ENCODE measurements around the gene PAFAH1B1. TPM values are rescaled to one million over a fixed set of nuclear protein-coding genes. Genes with fewer than 3 reads are reported as not detected.

PAFAH1B1 gene
- total RNA-seq, 2 experiments from 2014 or later, result 120 to 123 TPM

DNA sequence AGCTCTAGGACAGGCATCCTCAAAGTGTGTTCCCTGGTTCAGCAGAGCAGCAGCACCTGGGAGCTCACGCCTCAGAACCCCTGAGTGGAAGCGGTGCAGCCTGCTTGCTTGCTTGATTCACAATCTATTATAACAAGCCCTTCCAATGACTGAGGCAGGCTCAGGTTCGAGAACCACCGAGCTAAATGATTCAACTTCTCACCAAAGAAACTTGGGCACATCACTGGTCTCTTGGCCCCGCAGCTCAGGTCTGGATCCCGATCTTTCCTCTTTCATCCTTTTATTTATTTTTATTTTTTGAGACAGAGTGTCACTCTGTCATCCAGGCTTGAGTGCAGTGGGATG, 93.6 kb downstream of the PAFAH1B1 start:
- Mint-ChIP-seq H3K27me3 (no peaks in the 10 kb centered on the region), H3K36me3 (ENCODE audit: low read depth) (peaks cover 26% of the 10 kb centered on the region), H3K9me3 (no peaks in the 10 kb centered on the region), H3K27ac (peak overlapping the region; percentile 69), H3K4me3 (no peak overlapping the region), H3K4me1 (ENCODE audit: low read depth) (peaks cover 11% of the 10 kb centered on the region)
- TF ChIP-seq, protein P1, sequence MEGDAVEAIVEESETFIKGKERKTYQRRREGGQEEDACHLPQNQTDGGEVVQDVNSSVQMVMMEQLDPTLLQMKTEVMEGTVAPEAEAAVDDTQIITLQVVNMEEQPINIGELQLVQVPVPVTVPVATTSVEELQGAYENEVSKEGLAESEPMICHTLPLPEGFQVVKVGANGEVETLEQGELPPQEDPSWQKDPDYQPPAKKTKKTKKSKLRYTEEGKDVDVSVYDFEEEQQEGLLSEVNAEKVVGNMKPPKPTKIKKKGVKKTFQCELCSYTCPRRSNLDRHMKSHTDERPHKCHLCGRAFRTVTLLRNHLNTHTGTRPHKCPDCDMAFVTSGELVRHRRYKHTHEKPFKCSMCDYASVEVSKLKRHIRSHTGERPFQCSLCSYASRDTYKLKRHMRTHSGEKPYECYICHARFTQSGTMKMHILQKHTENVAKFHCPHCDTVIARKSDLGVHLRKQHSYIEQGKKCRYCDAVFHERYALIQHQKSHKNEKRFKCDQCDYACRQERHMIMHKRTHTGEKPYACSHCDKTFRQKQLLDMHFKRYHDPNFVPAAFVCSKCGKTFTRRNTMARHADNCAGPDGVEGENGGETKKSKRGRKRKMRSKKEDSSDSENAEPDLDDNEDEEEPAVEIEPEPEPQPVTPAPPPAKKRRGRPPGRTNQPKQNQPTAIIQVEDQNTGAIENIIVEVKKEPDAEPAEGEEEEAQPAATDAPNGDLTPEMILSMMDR (IDR thresholded peaks at IDR 0.05), result no peak
- intact Hi-C loops (cut with DNase I, micrococcal nuclease), result loop anchor here in 1 of 2 experiments (10.0 kb wide), 1 partner anchor 302 kb away; no protein-coding TSS in a partner anchor
- no peak overlapping the region for H3K4me3 ChIP-seq (ENCODE audit: low read length)
- ChIA-PET CTCF (interaction anchor here (0.6 kb wide), 1 partner anchor 170 kb away, joined by 3 read pairs; no protein-coding TSS in a partner anchor), POLR2A (interaction anchor here (0.6 kb wide), 1 partner anchor 1207 kb away, joined by 4 read pairs; no protein-coding TSS in a partner anchor)
- no peak for ATAC-seq (ENCODE audit: poor library complexity)
- H3K27me3 ChIP-seq (ENCODE audit: control insufficient read depth in 1 of 2, insufficient read depth in 2 of 2, low read length in 2 of 2), result no peaks in the 10 kb centered on the region
- H3K27ac ChIP-seq (ENCODE audit: low read depth in 1 of 2, low read length in 2 of 2), result no peak overlapping the region
- peaks cover 33% of the 10 kb centered on the region for H3K36me3 ChIP-seq (ENCODE audit: insufficient read depth, low read length)
- peaks cover 29% of the 10 kb centered on the region for H3K4me1 ChIP-seq (ENCODE audit: insufficient read depth, low read length)
- no peak for DNase-seq
- no peaks in the 10 kb centered on the region for H3K9me3 ChIP-seq (ENCODE audit: control insufficient read depth in 1 of 2, insufficient read depth in 1 of 2, low read length in 2 of 2)

DNA sequence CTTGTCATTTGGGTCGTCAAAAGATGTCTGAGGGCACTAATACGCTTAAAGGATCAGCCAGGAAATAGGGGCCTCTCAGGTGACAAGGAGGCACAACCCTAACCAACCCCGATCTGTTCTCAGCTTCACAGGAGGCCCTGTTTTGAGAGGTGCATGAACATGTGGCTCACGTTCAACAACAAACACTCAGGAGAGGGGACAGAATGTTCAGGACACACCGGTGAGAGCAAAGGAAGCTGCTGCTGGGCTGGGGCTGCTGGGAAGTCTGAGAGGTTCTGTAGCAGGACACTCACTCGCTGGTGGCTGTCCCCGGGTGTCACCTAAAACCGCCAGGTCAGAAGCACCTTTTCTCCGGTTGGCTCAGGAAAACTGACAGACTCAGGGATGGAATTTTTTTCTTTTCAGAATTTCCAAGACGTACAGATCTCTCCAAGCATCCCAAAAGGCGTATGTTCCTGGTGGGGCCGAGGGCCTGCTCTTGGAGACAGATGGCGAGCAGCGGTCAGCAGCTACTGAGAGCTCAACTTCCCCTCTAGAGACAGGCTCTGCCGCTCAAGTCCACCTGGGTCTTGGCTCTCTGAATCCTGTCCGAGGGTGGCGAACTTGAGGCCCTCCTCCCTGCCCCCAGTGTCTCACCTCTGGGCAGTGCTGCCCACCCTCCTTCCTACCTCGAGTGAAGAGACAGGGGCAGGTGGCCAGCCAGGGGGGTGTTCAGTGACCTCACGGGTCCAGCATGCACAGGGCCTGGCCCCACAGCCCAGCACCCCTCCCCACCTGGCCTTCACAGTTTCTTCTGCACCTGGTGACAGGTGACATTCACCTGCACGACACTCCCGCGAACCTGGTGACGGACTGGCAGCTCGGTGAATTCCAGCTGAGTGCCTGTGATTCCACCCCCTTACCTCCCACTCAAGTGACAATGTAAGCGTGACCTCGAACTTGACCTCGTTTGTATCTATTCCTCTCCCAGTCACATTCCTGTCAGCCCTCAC, 95.2 kb downstream of the PAFAH1B1 start:
- peak overlapping the region; percentile 69 for H3K27ac Mint-ChIP-seq
- DNase-seq (peak in 2 of 14 experiments; percentile 31 to 42), ATAC-seq (ENCODE audit: poor library complexity) (peak; percentile 4)
- H3K9me3 Mint-ChIP-seq, result no peaks in the 10 kb centered on the region
- CTCF ChIA-PET, result no interaction called here
- H3K36me3 ChIP-seq (ENCODE audit: insufficient read depth, low read length), result peaks cover 27% of the 10 kb centered on the region
- H3K4me1 ChIP-seq (ENCODE audit: insufficient read depth, low read length), result peaks cover 29% of the 10 kb centered on the region
- TF ChIP-seq, protein P1 (IDR thresholded peaks at IDR 0.05), result no peak
- no peaks in the 10 kb centered on the region for H3K27me3 ChIP-seq (ENCODE audit: control insufficient read depth in 1 of 2, insufficient read depth in 2 of 2, low read length in 2 of 2)
- no peaks in the 10 kb centered on the region for H3K27me3 Mint-ChIP-seq
- H3K4me3 Mint-ChIP-seq, result peak overlapping the region; percentile 74
- intact Hi-C loops (cut with DNase I, micrococcal nuclease), result loop anchor here in 1 of 2 experiments (10.0 kb wide), 1 partner anchor 304 kb away; no protein-coding TSS in a partner anchor
- no peaks in the 10 kb centered on the region for H3K9me3 ChIP-seq (ENCODE audit: control insufficient read depth in 1 of 2, insufficient read depth in 1 of 2, low read length in 2 of 2)
- H3K36me3 Mint-ChIP-seq (ENCODE audit: low read depth), result peaks cover 15% of the 10 kb centered on the region
- H3K4me1 Mint-ChIP-seq (ENCODE audit: low read depth), result peaks cover 11% of the 10 kb centered on the region
- POLR2A ChIA-PET, result interaction anchor here (1.1 kb wide), 2 partner anchors 22 to 95 kb away, joined by 3 to 5 read pairs; partner anchors contain the start of gene PAFAH1B1
- H3K27ac ChIP-seq (ENCODE audit: low read depth in 1 of 2, low read length in 2 of 2), result no peak overlapping the region
- no peak overlapping the region for H3K4me3 ChIP-seq (ENCODE audit: low read length)

DNA sequence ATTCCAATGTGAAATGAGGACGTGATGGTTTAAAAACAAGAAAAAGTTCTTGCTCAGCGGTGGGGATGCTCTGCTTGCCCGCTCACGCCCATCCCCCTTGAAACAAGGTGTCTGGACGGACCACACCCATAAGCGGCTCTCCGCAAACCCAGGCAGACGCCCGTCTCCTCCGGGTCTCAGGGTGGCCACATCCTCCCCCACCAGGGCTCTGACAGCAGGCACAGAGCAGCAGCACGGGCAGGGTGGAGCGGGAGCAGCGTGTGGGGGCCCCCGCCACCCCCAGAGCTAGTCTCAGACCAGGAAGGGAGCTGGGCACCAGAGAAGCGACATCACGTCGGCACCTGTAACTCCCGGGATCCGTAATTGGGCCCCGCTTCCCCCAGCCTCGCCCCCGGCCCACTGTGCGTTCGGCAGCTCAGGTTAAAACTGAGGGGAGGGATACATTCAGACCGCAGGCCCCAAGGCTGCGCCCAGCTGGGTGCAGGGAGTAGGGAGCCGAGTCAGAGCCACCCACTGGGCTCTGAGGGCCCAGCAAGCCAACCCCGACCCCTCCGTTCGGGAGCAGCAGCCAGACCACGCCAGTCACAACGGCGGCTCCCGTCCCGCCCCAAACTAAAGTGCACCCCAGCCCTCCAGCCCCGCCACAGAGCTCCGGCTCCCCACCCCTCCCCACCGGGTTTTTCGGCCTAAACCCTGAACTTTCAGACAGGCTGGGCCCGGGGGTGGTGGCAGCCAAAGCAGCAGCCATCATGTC, 96.1 kb downstream of the PAFAH1B1 start:
- Mint-ChIP-seq H3K4me1 (ENCODE audit: low read depth) (peaks cover 11% of the 10 kb centered on the region), H3K27ac (peak overlapping the region; percentile 69), H3K36me3 (ENCODE audit: low read depth) (peaks cover 9% of the 10 kb centered on the region), H3K9me3 (no peaks in the 10 kb centered on the region), H3K4me3 (peak overlapping the region; percentile 74), H3K27me3 (no peaks in the 10 kb centered on the region)
- Histone ChIP-seq H3K4me3 (ENCODE audit: low read length) (no peak overlapping the region), H3K27me3 (ENCODE audit: control insufficient read depth in 1 of 2, insufficient read depth in 2 of 2, low read length in 2 of 2) (no peaks in the 10 kb centered on the region), H3K9me3 (ENCODE audit: control insufficient read depth in 1 of 2, insufficient read depth in 1 of 2, low read length in 2 of 2) (no peaks in the 10 kb centered on the region), H3K27ac (ENCODE audit: low read depth in 1 of 2, low read length in 2 of 2) (no peak overlapping the region), H3K4me1 (ENCODE audit: insufficient read depth, low read length) (peaks cover 29% of the 10 kb centered on the region), H3K36me3 (ENCODE audit: insufficient read depth, low read length) (peaks cover 25% of the 10 kb centered on the region)
- intact Hi-C loops (cut with DNase I, micrococcal nuclease), result loop anchor here in 1 of 2 experiments (10.0 kb wide), 1 partner anchor 305 kb away; no protein-coding TSS in a partner anchor
- ChIA-PET CTCF (no interaction called here), POLR2A (interaction anchor here (1.1 kb wide), 2 partner anchors 21 to 96 kb away, joined by 3 to 5 read pairs; partner anchors contain the start of gene PAFAH1B1)
- TF ChIP-seq, protein P1 (IDR thresholded peaks at IDR 0.05), result no peak
- DNase-seq (peak in 4 of 14 experiments; percentile 42 to 79 (median 61)), ATAC-seq (ENCODE audit: poor library complexity) (peak; percentile 78)
